ENCODE measurements around the gene KIAA0319L. TPM values are rescaled to one million over a fixed set of nuclear protein-coding genes. Genes with fewer than 3 reads are reported as not detected.
A peak's percentile ranks its signal among the peaks of the same experiment; 100 is the strongest.

The KIAA0319L gene
- total RNA-seq, 1 donor from 2014 or later = 48.6 TPM

DNA sequence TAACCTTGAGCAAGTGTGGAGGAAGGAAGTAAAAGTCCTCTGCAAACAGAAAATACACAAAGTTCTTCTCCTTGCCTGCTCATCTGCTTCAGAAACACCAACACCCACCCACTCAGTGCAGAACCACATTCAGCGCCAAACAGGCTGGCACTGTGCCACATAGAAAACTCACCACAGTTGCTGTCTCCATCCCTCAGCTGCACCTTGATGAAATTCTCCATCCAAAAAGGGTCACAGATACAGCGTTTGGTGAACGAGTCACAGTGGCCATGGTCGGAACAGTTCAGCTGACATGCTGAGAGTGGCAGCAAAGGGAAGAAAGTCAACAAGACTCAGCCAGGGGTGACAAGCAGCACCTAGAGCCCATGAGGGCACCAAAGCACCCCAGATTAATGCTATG is 114.5 kb downstream of the KIAA0319L start:
- H3K27ac Mint-ChIP-seq = peak overlapping the region; percentile 59
- H3K27me3 Mint-ChIP-seq = no peaks in the 10 kb centered on the region
- no peak for TF ChIP-seq CTCF (conservative IDR thresholded peaks at IDR 0.05)
- peaks cover 3% of the 10 kb centered on the region for H3K36me3 Mint-ChIP-seq
- H3K4me1 Mint-ChIP-seq (ENCODE audit: unreplicated experiment) = no peaks in the 10 kb centered on the region
- no peaks in the 10 kb centered on the region for H3K9me3 Mint-ChIP-seq
- DNase-seq (ENCODE audit: extremely low spot score, unreplicated experiment) = no peak
- H3K4me3 Mint-ChIP-seq = no peak overlapping the region

DNA sequence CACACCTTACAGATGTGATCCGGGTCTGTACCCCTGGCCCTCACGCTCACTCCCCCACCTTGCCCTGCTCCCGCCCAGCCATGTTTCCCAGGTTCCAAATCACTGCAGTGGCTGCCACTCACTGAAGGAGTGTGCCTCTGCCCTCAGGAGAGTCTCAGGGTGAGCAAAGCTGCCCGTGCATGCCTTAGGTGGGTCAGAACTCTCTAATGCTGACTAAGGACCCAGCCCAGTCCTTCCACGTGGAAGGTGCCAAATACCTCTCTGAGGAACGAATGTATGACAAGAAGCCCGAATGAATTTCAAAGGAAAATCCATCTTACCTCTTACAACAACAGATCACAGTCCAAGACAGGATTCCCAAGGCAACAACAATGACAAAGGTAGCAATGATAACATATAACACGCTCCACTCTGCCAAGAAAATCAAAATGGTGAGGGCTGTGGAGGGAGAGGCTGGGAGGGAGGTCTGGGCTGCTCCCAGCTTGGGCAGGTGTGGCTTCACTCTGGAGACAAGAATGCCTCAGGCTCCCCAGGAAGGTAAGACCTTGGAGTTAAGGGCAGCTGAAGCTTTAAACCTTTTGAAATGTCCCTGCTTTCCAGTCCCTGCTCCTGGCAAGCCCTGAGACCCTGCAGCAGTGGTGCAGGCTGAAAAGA is 115.2 kb downstream of the KIAA0319L start:
- no peak for DNase-seq (ENCODE audit: extremely low spot score, unreplicated experiment)
- no peaks in the 10 kb centered on the region for H3K9me3 Mint-ChIP-seq
- no peak overlapping the region for H3K4me3 Mint-ChIP-seq
- no peak for TF ChIP-seq CTCF (conservative IDR thresholded peaks at IDR 0.05)
- no peaks in the 10 kb centered on the region for H3K4me1 Mint-ChIP-seq (ENCODE audit: unreplicated experiment)
- H3K27ac Mint-ChIP-seq = peak overlapping the region; percentile 46
- H3K36me3 Mint-ChIP-seq = peaks cover 5% of the 10 kb centered on the region
- H3K27me3 Mint-ChIP-seq = no peaks in the 10 kb centered on the region

DNA sequence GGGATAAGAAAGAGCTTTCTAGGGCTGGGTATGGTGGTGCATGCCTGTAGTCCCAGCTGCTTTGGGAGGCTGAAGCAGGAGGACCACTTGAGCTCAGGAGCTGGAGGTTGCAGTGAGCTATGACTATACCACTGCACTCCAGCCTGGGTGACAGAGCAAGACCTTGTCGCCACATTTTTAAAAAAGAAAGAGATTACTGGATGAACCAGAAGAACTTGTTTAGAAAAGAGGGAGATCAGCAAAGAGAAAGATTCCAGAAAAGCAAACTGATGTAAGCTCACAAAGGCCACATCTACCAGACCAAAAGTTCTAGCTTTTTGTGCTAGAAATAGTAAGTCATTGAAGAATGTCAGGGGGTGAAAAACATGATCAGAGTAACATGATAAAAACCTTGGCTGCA is 117.6 kb downstream of the KIAA0319L start:
- Mint-ChIP-seq H3K9me3 (no peaks in the 10 kb centered on the region), H3K4me1 (ENCODE audit: unreplicated experiment) (no peaks in the 10 kb centered on the region), H3K4me3 (peak overlapping the region; percentile 59), H3K27ac (peak overlapping the region; percentile 72), H3K27me3 (no peaks in the 10 kb centered on the region), H3K36me3 (peaks cover 10% of the 10 kb centered on the region)
- TF ChIP-seq CTCF (conservative IDR thresholded peaks at IDR 0.05) = no peak
- no peak for DNase-seq (ENCODE audit: extremely low spot score, unreplicated experiment)

- H3K4me1 Mint-ChIP-seq (ENCODE audit: unreplicated experiment) = no peaks in the 10 kb centered on the region
- no peak overlapping the region for H3K27ac Mint-ChIP-seq
- TF ChIP-seq CTCF (conservative IDR thresholded peaks at IDR 0.05) = no peak
- peaks cover 20% of the 10 kb centered on the region for H3K36me3 Mint-ChIP-seq
- H3K9me3 Mint-ChIP-seq = no peaks in the 10 kb centered on the region
- no peaks in the 10 kb centered on the region for H3K27me3 Mint-ChIP-seq
- no peak for DNase-seq (ENCODE audit: extremely low spot score, unreplicated experiment)
- H3K4me3 Mint-ChIP-seq = no peak overlapping the region
Measured at GRCh38 chr1:35437200-35437599, 120.0 kb downstream of the KIAA0319L start.

DNA sequence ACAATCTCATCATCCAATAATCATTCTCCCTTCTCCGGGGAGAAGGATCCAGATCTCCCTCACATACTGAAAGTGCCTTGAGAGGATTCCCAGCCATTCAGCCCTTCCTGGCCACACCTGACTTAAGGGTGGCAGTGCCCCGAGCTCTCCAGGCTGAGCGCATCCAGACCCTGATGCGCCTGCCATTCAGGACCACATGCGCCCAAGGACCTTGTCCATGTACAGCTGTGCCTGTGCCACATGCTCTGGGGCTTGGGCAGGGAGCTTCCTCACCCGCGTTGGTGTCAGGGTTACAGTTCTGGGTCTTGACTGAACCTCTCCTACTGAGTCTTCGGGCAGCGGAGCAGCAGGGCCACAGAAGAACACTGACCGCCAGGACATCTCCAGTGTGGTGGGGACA is 121.1 kb downstream of the KIAA0319L start:
- Mint-ChIP-seq H3K9me3 (no peaks in the 10 kb centered on the region), H3K4me1 (ENCODE audit: unreplicated experiment) (no peaks in the 10 kb centered on the region), H3K27ac (no peak overlapping the region), H3K4me3 (no peak overlapping the region), H3K27me3 (no peaks in the 10 kb centered on the region), H3K36me3 (peaks cover 25% of the 10 kb centered on the region)
- no peak for DNase-seq (ENCODE audit: extremely low spot score, unreplicated experiment)
- no peak for TF ChIP-seq CTCF (conservative IDR thresholded peaks at IDR 0.05)
